ENCODE data around the gene GPR162.

Gene GPR162

DNA sequence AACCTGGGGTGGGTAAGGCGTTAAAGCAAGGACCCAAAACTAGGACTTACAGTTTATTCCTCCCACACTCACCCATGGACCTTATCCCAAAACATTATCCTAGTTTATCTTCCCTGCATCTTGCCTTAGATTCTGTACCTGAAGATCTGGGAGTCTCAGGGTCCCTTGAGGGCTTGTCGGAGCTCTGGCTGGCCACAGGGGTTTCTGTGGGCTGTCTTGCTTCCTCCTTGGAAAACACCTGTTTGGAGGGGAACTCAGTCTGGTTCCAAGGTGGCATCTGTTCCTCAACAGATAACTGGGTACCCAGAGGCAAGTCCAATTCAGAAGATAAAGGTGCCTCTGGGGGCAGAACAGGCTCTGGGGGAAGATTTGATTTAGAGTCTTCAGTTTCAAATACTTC lies 27.8 kb downstream of the GPR162 start:
- TF ChIP-seq, protein P1, sequence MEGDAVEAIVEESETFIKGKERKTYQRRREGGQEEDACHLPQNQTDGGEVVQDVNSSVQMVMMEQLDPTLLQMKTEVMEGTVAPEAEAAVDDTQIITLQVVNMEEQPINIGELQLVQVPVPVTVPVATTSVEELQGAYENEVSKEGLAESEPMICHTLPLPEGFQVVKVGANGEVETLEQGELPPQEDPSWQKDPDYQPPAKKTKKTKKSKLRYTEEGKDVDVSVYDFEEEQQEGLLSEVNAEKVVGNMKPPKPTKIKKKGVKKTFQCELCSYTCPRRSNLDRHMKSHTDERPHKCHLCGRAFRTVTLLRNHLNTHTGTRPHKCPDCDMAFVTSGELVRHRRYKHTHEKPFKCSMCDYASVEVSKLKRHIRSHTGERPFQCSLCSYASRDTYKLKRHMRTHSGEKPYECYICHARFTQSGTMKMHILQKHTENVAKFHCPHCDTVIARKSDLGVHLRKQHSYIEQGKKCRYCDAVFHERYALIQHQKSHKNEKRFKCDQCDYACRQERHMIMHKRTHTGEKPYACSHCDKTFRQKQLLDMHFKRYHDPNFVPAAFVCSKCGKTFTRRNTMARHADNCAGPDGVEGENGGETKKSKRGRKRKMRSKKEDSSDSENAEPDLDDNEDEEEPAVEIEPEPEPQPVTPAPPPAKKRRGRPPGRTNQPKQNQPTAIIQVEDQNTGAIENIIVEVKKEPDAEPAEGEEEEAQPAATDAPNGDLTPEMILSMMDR (IDR thresholded peaks at IDR 0.05; ENCODE audit: low read length, missing control alignments): no peak
- H3K4me3 ChIP-seq (replicated peaks; ENCODE audit: low read depth, low read length): no peak overlapping the region
- DNase-seq (ENCODE audit: low read depth): no peak

- no peak for DNase-seq (ENCODE audit: low read depth)
- peak overlapping the region; percentile 68 for H3K4me3 ChIP-seq (replicated peaks; ENCODE audit: low read depth, low read length)
- TF ChIP-seq, protein P1 (IDR thresholded peaks at IDR 0.05; ENCODE audit: low read length, missing control alignments): no peak
These were observed 28.4 kb downstream of the GPR162 start for GRCh38 chr12:6849976-6850560.

DNA sequence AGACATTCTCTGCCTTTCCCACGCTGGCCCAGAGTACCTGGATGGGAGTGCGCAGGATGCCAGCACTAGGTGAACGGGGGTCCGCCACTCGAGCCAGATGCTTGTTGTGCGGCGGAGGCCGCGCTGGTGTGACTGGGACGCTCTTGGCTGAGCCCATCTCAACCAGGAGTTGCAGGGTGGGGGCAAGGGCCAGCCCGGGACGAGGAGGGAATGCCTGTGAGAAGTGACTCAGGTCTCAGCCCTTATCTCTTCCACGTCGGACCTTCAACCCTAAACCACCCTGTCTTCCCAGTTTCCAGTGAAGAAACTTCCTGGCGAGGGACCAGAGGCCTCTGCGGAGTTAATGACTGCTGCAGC lies 29.2 kb downstream of the GPR162 start:
- TF ChIP-seq, protein P1 (IDR thresholded peaks at IDR 0.05; ENCODE audit: low read length, missing control alignments): no peak
- DNase-seq (ENCODE audit: low read depth): no peak
- peak overlapping the region; percentile 68 for H3K4me3 ChIP-seq (replicated peaks; ENCODE audit: low read depth, low read length)

GRCh38 chr12:6851153-6851920 lies 29.7 kb downstream of the GPR162 start, which contains the start of gene CDCA3:
Gene CDCA3 (minus strand): TSS chr12:6851286. CDS start chr12:6850952, 334 bp downstream.
- TF ChIP-seq, protein P1 (IDR thresholded peaks at IDR 0.05; ENCODE audit: low read length, missing control alignments): no peak
- H3K4me3 ChIP-seq (replicated peaks; ENCODE audit: low read depth, low read length): peak within 1 kb of the TSS; percentile 68
- peak; percentile 99 for DNase-seq (ENCODE audit: low read depth)

DNA sequence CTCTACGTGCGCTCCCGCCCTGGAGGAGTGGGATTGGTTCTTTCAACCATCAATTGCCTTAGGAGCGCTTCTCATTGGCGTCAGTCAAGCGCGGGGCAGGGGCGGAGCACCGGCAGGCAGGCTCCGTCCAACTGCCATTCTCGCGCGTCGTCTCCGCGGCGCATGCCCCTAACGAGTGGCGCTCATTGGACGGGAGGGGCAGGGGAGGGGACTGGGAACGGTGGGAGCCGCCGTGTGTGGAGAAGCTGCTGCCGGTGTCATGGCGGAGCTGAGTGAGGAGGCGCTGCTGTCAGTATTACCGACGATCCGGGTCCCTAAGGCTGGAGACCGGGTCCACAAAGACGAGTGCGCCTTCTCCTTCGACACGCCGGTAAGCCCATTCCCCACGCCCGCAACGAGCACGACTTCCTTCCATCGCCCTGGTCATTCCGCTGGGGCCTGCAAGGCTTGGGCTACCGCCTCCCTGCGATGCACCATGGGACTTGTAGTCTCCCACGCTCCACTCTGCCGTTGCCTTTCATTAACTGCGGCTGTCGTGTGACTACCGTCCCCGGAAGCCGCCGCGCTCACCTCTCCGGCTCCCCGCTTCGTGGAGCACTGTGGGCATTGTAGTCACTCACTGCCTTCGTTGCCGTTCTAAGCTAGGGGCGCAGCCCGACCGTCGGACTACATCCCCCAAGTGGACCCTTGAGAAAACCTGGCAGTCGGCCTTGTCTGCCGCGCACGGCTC lies 30.5 kb downstream of the GPR162 start, which contains the start of gene USP5:
Gene USP5, plus strand, starts transcription at position 230 of the 730 bp plus-strand sequence. Its CDS starts 30 bp downstream, at position 260.
- H3K4me3 ChIP-seq (replicated peaks; ENCODE audit: low read depth, low read length): peak within 1 kb of the TSS; percentile 68
- DNase-seq (ENCODE audit: low read depth): peak; percentile 100
- TF ChIP-seq, protein P1 (IDR thresholded peaks at IDR 0.05; ENCODE audit: low read length, missing control alignments): no peak

- DNase-seq (ENCODE audit: low read depth): peak; percentile 73
- TF ChIP-seq, protein P1 (IDR thresholded peaks at IDR 0.05; ENCODE audit: low read length, missing control alignments): no peak
- peak overlapping the region; percentile 68 for H3K4me3 ChIP-seq (replicated peaks; ENCODE audit: low read depth, low read length)
These were observed 31.2 kb downstream of the GPR162 start for GRCh38 chr12:6852651-6853354.
